ENCODE measurements around the gene CCDC63. TPM values are rescaled to one million over a fixed set of nuclear protein-coding genes. Genes with fewer than 3 reads are reported as not detected.

Gene CCDC63
- total and polyA plus RNA-seq, 2 donors (not counting 3 experiments of a cell fraction or from before 2014, with no cell fraction given), result not detected

DNA sequence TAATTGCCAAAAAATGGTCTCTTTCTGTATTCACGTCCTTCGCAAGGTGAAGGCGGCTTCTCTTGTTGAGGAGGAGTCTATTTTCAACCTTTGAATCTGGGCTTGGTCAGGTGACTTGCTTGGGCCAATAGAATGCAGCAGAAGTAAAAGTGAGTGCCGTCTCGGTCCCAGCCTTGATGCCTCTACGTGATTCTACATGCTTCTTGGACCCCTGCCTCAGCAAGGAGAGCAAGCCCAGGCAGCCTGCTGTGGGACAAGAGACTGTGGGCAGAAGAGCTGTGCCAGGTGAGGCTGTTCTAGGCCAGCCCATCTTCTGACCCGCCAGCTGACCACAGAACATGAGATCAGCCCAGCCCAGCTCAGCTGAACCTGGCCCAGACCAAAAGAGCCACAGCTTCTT lies 39.1 kb upstream of the CCDC63 start:
- FAIRE-seq, result no peak
- H3K4me1 ChIP-seq (ENCODE audit: control insufficient read depth, extremely low read depth, insufficient read depth, low read length), result no peaks in the 10 kb centered on the region
- H4K20me1 ChIP-seq (replicated peaks; ENCODE audit: control insufficient read depth, extremely low read depth, insufficient read depth, low read length), result no peaks in the 10 kb centered on the region
- no peak overlapping the region for H3K9ac ChIP-seq (replicated peaks; ENCODE audit: extremely low read depth, insufficient read depth, low read length)
- ChIA-PET POLR2A (no interaction called here), CTCF (no interaction called here)
- H3K9me1 ChIP-seq (replicated peaks; ENCODE audit: control insufficient read depth, extremely low read depth, insufficient read depth, low read length), result no peaks in the 10 kb centered on the region
- no peak overlapping the region for H2AFZ ChIP-seq (ENCODE audit: low read depth, low read length)
- no peaks in the 10 kb centered on the region for H3K9me3 ChIP-seq (replicated peaks; ENCODE audit: control insufficient read depth, insufficient read depth, low read length)
- TF ChIP-seq, protein P1, sequence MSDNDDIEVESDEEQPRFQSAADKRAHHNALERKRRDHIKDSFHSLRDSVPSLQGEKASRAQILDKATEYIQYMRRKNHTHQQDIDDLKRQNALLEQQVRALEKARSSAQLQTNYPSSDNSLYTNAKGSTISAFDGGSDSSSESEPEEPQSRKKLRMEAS (IDR thresholded peaks at IDR 0.05; ENCODE audit: insufficient read depth, insufficient read length), result no peak
- TF ChIP-seq JUN (IDR thresholded peaks at IDR 0.05; ENCODE audit: borderline replicate concordance, insufficient read depth, insufficient read length, low read depth) (no peak), POLR2A (IDR thresholded peaks at IDR 0.05; ENCODE audit: low read depth, low read length) (no peak)
- no peak overlapping the region for H3K4me2 ChIP-seq (ENCODE audit: insufficient read depth, low read length)
- H3K36me3 ChIP-seq (ENCODE audit: control insufficient read depth in 2 of 2, extremely low read depth in 1 of 2, insufficient read depth in 2 of 2, low read length in 2 of 2), result no peaks in the 10 kb centered on the region
- no peaks in the 10 kb centered on the region for H3K79me2 ChIP-seq (ENCODE audit: control insufficient read depth, insufficient read depth, low read length)
- no TSS peak for BruUV-seq (replicated peaks)
- intact Hi-C loops (cut with micrococcal nuclease), result no loop called here
- DNase-seq (ENCODE audit: low read depth, low spot score), result no peak
- dilution Hi-C loops (cut with MboI; ENCODE audit: extremely low pct_ligation_motif_present, low sequenced_read_pairs), result no loop called here
- no peak overlapping the region for H3K4me3 ChIP-seq (replicated peaks in 1 of 3; ENCODE audit: insufficient read depth in 1 of 3, low read depth in 1 of 3, low read length in 3 of 3)
- no peak overlapping the region for H3K27ac ChIP-seq (ENCODE audit: insufficient read depth, low read depth, low read length)
- peaks cover 3 to 5% of the 10 kb centered on the region in 2 experiments for H3K27me3 ChIP-seq (ENCODE audit: control insufficient read depth in 2 of 2, insufficient read depth in 2 of 2, low read length in 2 of 2)

- Histone ChIP-seq H4K20me1 (replicated peaks; ENCODE audit: control insufficient read depth, extremely low read depth, insufficient read depth, low read length) (no peaks in the 10 kb centered on the region), H3K27ac (ENCODE audit: insufficient read depth, low read depth, low read length) (no peak overlapping the region), H3K4me1 (ENCODE audit: control insufficient read depth, extremely low read depth, insufficient read depth, low read length) (no peaks in the 10 kb centered on the region), H3K79me2 (ENCODE audit: control insufficient read depth, insufficient read depth, low read length) (no peaks in the 10 kb centered on the region), H3K4me2 (ENCODE audit: insufficient read depth, low read length) (no peak overlapping the region), H2AFZ (ENCODE audit: low read depth, low read length) (no peak overlapping the region), H3K27me3 (ENCODE audit: control insufficient read depth in 2 of 2, insufficient read depth in 2 of 2, low read length in 2 of 2) (peaks cover 3 to 5% of the 10 kb centered on the region in 2 experiments), H3K9me3 (replicated peaks; ENCODE audit: control insufficient read depth, insufficient read depth, low read length) (no peaks in the 10 kb centered on the region), H3K9me1 (replicated peaks; ENCODE audit: control insufficient read depth, extremely low read depth, insufficient read depth, low read length) (no peaks in the 10 kb centered on the region), H3K4me3 (replicated peaks in 1 of 3; ENCODE audit: insufficient read depth in 1 of 3, low read depth in 1 of 3, low read length in 3 of 3) (no peak overlapping the region), H3K36me3 (ENCODE audit: control insufficient read depth in 2 of 2, extremely low read depth in 1 of 2, insufficient read depth in 2 of 2, low read length in 2 of 2) (no peaks in the 10 kb centered on the region), H3K9ac (replicated peaks; ENCODE audit: extremely low read depth, insufficient read depth, low read length) (no peak overlapping the region)
- DNase-seq (ENCODE audit: low read depth, low spot score) (no peak), FAIRE-seq (no peak)
- POLR2A ChIA-PET, result no interaction called here
- TF ChIP-seq JUN (IDR thresholded peaks at IDR 0.05; ENCODE audit: borderline replicate concordance, insufficient read depth, insufficient read length, low read depth), result no peak
- TF ChIP-seq, protein P1 (IDR thresholded peaks at IDR 0.05; ENCODE audit: insufficient read depth, insufficient read length), result no peak
- no peak for TF ChIP-seq EZH2 (IDR thresholded peaks at IDR 0.05; ENCODE audit: borderline replicate concordance, low read depth, low read length, severe bottlenecking)
- no peak for TF ChIP-seq MYC (IDR thresholded peaks at IDR 0.05; ENCODE audit: low read depth, low read length)
- no peak for TF ChIP-seq GATA2 (IDR thresholded peaks at IDR 0.05; ENCODE audit: insufficient read depth, insufficient read length, low read depth, low read length)
- no peak for TF ChIP-seq POLR2A (IDR thresholded peaks at IDR 0.05; ENCODE audit: low read depth, low read length)
- no peak for TF ChIP-seq POLR2AphosphoS5 (IDR thresholded peaks at IDR 0.05; ENCODE audit: insufficient read depth, low read depth, low read length)
- TF ChIP-seq, protein P2, sequence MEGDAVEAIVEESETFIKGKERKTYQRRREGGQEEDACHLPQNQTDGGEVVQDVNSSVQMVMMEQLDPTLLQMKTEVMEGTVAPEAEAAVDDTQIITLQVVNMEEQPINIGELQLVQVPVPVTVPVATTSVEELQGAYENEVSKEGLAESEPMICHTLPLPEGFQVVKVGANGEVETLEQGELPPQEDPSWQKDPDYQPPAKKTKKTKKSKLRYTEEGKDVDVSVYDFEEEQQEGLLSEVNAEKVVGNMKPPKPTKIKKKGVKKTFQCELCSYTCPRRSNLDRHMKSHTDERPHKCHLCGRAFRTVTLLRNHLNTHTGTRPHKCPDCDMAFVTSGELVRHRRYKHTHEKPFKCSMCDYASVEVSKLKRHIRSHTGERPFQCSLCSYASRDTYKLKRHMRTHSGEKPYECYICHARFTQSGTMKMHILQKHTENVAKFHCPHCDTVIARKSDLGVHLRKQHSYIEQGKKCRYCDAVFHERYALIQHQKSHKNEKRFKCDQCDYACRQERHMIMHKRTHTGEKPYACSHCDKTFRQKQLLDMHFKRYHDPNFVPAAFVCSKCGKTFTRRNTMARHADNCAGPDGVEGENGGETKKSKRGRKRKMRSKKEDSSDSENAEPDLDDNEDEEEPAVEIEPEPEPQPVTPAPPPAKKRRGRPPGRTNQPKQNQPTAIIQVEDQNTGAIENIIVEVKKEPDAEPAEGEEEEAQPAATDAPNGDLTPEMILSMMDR (IDR thresholded peaks at IDR 0.05; ENCODE audit: extremely low read depth in 1 of 2, insufficient read depth in 1 of 2, low read depth in 1 of 2, low read length in 2 of 2), result no peak
- TF ChIP-seq FOS (IDR thresholded peaks at IDR 0.05; ENCODE audit: borderline replicate concordance, insufficient read depth, low read length), result no peak
- no TSS peak for BruUV-seq (replicated peaks)
- CTCF ChIA-PET, result interaction anchor here (1.5 kb wide), 1 partner anchor 79 kb away, joined by 4 read pairs; no protein-coding TSS in a partner anchor
- intact Hi-C loops (cut with micrococcal nuclease) (no loop called here), dilution Hi-C loops (cut with MboI; ENCODE audit: extremely low pct_ligation_motif_present, low sequenced_read_pairs) (no loop called here)
Observed at GRCh38 chr12:110809149-110809548, 37.6 kb upstream of the CCDC63 start.

All from endothelial cell of umbilical vein (primary cell).